ENCODE measurements around the gene MMD. TPM values are rescaled to one million over a fixed set of nuclear protein-coding genes. Genes with fewer than 3 reads are reported as not detected.
A peak's percentile ranks its signal among the peaks of the same experiment; 100 is the strongest.

The MMD gene
- total and polyA plus RNA-seq, 2 of the 13 experiments (the other 11 are each of a cell fraction or from before 2014, with no cell fraction given) = 121 to 225 TPM

- TF ChIP-seq FOXP4 (CRISPR knock-in tag; IDR thresholded peaks at IDR 0.05) (peak; percentile 66), DNMT1 (CRISPR knock-in tag; IDR thresholded peaks at IDR 0.05) (no peak), RFXAP (CRISPR knock-in tag; IDR thresholded peaks at IDR 0.05; ENCODE audit: borderline replicate concordance) (no peak), FOSL2 (CRISPR knock-in tag; IDR thresholded peaks at IDR 0.05) (peak; percentile 99), TEAD3 (CRISPR knock-in tag; optimal IDR thresholded peaks at IDR 0.05; ENCODE audit: borderline replicate concordance) (peak; percentile 45), MIER2 (CRISPR knock-in tag; IDR thresholded peaks at IDR 0.05) (no peak), DRAP1 (CRISPR knock-in tag; IDR thresholded peaks at IDR 0.05) (peak; percentile 80), RARA (CRISPR knock-in tag; IDR thresholded peaks at IDR 0.05) (peak; percentile 63), ZNF18 (CRISPR knock-in tag; IDR thresholded peaks at IDR 0.05; ENCODE audit: insufficient replicate concordance) (peak; percentile 87), TFE3 (CRISPR knock-in tag; IDR thresholded peaks at IDR 0.05) (peak; percentile 58; the same call in 1 of the 2 replicates), RELA (CRISPR knock-in tag; IDR thresholded peaks at IDR 0.05) (0 out of 2 replicates have a peak, but pooled peaks have one; percentile 29), IKZF1 (IDR thresholded peaks at IDR 0.05) (no peak), NBN (conservative IDR thresholded peaks at IDR 0.05) (no peak), ZNF558 (CRISPR knock-in tag; IDR thresholded peaks at IDR 0.05; ENCODE audit: borderline replicate concordance) (peak; percentile 51; the same call in 1 of the 2 replicates), ZBTB10 (CRISPR knock-in tag; IDR thresholded peaks at IDR 0.05; ENCODE audit: borderline replicate concordance) (no peak), STAG1 (CRISPR knock-in tag; IDR thresholded peaks at IDR 0.05) (0 out of 2 replicates have a peak, but pooled peaks have one; percentile 10), ZNF446 (CRISPR knock-in tag; IDR thresholded peaks at IDR 0.05) (no peak), MXD3 (CRISPR knock-in tag; IDR thresholded peaks at IDR 0.05) (0 out of 2 replicates have a peak, but pooled peaks have one; percentile 36), ZNF232 (CRISPR knock-in tag; IDR thresholded peaks at IDR 0.05; ENCODE audit: borderline replicate concordance) (peak; percentile 8; the same call in 1 of the 2 replicates)
These were observed 23.1 kb upstream of the MMD start (continued) for GRCh38 chr17:55444471-55445441.
